ENCODE data around the gene ISY1.
"Not testable (repeated sequence)": the region's sequence is repeated elsewhere in the genome, so short reads cannot be mapped to it uniquely, and the experiment has no call there.

The ISY1 gene

DNA sequence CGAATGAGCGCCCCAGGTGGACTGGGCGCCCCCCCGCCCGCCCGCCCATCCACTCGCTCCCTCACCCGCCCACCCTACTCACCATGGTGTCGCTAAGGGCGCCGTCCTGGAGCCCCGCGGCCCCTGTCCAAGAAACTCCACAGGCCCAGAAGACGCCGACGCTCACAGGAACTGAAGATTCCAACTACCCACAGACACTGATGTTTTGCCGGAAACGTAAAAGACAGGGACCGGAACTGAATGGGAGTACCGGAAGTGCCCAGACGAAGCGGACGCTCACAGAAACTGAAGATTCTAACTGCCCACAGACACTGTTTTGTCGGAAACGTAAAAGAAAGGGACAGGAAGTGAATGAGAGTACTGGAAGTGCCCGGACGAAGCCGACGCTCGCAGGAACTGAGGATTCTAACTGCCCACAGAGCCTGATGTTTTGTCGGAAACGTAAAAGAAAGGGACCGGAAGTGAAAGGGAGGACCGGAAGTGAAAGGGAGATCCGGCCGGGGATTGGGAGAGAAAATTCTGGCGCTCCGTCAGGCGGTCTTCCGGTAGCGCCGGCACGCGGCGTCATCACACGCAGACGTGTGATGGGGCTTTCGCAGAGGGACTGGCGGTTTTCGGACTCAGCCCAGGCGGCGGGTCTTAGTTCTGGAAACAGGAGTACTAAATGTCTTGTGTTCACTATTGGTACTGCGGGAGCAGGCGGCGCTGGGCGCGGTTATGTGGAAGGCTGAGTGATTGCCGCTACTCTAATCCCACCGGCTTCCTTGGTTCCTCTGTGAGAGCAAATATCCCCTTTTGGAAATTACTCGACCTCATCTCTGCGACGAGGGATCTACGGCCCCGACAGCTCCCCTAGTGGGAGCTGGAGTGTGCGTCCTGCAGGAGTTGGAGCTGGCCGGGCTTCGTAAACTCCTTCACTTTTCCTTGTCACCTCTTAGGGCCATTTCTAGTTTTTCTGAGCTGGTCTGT is at the start of gene ISY1:
TSS of gene ISY1 (minus strand) at position 173 of the 969 bp plus-strand sequence. CDS start at position 85, 88 bp downstream.
- peak within 1 kb of the TSS; percentile 60 to 99 (median 95) for H3K27ac ChIP-seq
- H3K4me3 ChIP-seq = peak within 1 kb of the TSS; percentile 56 to 95 (median 82)

DNA sequence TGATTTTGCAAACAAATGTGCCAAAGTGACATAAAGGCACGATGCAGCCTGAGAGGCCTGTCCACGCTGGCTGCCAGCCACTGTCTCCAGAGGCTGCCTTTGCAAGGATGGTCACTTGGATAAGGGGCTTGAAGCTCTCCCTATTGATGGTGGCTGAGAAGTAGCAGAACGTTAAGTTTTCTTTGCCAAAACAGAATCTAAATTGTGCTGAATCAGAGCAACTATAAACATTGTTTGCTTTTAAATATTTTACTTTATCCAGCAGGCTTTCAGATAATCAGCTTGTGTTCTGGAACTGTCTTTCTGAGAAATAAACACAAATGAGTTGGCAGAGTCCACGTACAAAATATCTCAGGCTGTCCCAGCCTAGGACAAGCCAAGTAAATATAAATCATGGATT is 46.6 kb upstream of the ISY1 start:
- Histone ChIP-seq H3K27ac (no peak overlapping the region), H3K4me3 (no peak overlapping the region)

DNA sequence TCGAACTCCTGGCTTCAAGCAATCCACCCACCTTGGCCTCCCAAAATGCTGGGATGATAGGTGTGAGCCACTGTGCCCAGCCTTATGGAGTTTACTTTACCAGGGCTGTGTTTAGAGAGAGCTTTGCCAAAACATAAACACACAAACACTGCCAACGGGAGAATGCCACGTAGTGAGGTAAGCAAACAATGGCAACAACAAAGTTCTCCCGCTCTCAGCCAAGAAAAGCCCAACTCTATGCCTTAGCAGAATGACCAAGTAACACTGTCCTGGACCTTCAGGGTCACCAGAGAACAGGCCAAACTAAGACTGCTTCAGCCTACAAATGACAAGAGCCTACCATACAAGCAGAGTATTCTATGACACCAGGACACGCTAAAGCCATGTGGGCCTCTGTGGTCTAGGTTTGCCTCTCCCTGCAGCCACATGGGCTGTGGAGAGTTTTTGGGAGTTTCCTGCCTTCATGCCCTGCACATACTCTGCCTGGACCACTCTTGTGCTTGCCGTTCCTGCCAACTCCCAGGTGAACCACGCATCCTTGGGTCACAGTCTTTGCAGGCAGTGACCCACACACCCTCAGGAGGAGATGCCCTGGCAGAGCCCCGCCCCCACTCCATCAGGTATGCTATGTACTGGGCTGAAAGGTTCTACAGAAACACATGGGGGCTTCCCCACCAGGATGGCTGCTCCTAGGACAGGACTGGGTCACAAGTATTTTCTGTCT is 44.4 kb upstream of the ISY1 start:
- H3K27ac ChIP-seq = no peak overlapping the region
- H3K4me3 ChIP-seq = no peak overlapping the region

DNA sequence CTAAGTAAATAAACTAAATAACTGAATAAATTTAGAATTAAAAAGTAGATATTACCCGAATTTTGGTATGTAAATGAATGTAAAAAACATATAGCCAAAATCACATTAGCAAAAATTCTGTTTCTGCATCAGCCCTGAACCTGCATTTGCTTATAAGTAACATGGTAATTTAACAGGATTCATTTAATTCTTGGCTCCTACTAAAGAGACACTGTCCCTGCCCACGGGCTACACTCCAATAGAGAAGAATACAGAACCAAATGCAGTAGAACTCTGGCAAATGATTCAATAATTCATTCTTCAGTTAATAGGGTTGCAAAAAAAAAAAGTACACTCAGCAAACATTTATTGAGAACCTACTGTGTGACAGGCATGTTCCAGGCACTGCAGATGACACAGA is 43.6 kb upstream of the ISY1 start:
- Histone ChIP-seq H3K4me3 (no peak overlapping the region), H3K27ac (no peak overlapping the region)

DNA sequence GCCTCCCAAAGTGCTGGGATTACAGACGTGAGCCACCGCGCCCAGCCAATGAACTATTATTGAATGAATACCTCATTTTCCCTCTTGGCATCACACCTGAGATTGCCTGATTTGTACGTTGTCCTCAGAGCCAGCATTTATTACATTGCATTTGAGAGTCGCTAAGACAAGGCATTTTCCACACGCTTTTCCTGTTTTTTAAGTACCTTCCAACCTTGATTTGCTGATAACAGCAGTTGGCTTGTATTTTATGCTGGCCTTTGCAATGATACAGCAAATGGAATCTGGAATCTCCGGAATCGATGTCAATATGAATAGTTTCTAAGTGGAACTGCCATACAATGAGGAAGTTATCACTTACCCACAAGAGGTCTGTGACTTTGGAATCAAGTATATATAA is 38.5 kb upstream of the ISY1 start:
- H3K4me3 ChIP-seq = no peak overlapping the region
- peak overlapping the region in 2 of 21 experiments; percentile 11 to 70 for H3K27ac ChIP-seq

DNA sequence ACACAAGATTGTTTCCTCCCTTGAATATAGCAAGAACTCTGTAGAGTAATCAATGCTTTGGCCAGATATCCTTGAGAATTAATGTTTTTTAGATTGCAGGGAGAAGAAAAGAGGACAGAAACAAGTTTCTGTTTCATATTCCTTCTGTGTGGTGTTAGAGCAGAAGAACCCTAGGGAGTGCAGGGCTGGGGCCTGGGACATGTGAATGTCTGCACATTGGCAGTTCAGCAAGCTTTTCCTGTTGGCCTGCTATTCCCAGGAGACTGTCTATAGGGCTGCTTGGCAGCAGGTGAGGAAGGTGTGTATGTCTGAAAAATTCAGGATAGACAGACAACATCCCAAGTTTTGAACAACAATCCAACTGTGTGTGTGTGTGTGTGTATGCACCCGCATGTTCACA is 36.5 kb upstream of the ISY1 start:
- H3K27ac ChIP-seq = peak overlapping the region in 17 of 21 experiments; percentile 6 to 82 (median 68)

DNA sequence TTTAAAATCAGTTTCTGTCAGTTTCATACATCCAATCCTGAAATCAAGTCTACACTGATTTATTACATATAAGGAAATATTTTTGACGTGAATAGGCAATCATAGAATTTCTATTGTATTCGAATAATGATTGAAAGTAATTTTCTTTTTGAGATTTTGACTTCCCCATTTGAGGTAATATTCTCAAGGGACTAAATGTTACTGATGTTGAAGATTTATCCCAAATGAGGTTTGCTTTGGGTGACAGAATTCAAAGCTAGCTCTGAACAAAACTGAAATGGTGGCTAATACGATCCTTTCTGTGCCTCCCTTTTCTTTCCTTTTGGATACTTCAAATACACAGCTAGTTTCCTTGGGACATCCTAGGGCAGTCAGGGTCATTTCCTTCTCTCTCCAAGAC is 35.7 kb upstream of the ISY1 start:
- Histone ChIP-seq H3K27ac (peak overlapping the region in 17 of 21 experiments; percentile 6 to 82 (median 68)), H3K4me3 (no peak overlapping the region)

More for the DNA sequence above, 36.5 kb upstream of the ISY1 start:
- H3K4me3 ChIP-seq = no peak overlapping the region

DNA sequence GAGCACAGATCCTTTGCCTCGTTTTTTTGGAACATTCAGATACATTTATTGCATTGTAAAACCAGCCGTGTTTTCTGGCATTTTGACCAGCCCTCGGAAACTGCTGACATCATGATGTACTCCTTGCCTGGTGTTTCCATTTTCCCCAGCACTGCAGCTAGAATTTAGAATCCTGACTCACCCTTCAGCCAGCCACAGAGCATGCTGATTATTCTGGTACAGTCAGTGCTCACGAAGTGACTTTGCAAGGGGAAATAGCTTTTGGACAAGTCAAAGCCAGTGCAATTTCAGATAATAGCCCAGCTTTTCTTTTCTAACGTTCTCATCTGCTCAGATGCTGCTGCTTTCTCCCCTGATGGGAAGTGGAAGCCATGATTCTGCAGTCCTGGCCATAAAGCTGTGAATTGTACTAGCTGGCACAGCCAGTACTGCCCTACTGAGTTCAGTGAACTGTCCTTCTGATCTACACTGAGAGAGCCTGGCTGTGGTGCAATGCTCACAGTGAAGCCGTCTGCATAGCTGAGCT is 34.9 kb upstream of the ISY1 start:
- Histone ChIP-seq H3K27ac (peak overlapping the region in 18 of 21 experiments; percentile 6 to 82 (median 68)), H3K4me3 (no peak overlapping the region)

DNA sequence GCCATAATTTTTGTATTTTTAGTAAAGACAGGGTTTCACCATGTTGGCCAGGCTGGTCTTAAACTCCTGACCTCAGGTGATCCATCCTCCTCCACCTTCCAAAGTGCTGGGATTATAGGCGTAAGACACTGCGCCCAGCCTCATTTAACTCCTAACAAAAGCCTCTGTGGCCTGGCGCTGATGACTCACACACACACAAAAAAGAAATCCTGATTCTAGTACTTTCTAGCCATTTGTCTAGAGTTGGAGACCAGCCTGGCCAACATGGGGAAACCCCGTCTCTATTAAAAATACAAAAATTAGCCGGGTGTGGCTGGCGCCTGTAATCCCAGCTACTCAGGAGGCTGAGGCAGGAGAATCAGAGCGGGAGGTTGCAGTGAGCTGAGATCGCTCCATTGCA is 28.9 kb upstream of the ISY1 start:
- not testable (repeated sequence) for H3K4me3 ChIP-seq, H3K27ac ChIP-seq

DNA sequence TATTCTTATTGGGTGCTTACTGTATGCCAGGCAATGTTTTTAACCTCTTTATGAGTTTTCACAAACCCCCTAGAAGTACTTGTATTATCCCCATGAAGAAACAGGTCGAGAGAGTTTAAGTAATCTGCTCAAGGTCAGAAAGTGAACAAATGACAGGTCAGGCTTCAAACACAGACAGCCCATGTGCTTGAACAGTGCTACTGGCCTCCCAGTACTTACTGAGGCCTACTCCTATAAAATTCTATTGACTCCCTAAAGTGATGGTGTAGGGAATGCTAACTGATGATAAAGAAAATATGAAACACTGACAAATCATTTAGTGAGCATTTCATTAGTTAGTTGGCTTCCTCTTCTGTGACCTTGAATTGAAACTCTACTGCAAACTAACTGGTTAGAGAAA is 27.0 kb upstream of the ISY1 start:
- H3K27ac ChIP-seq = no peak overlapping the region

DNA sequence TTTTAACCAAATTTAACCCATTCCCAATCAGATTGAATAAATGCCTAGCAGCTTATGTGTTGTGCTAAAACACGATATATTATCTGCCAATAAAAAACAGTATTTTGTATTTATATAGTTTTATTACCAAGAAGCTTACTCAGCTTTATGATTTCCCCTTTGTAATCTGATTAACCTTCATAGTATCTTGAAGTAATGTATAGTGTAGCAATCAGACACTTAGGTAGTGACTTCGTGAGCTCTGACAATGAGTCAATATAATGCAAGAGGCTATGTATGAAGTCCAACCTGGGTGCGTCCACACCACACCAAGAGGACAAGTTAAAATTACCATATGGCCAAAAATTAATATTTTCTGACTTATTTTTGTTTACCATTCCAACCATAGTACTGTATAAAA is 24.9 kb upstream of the ISY1 start:
- H3K4me3 ChIP-seq = peak overlapping the region in 1 of 7 experiments; percentile 96
- H3K27ac ChIP-seq = peak overlapping the region in 4 of 21 experiments; percentile 2 to 99 (median 20)

More for the DNA sequence above, 27.0 kb upstream of the ISY1 start:
- no peak overlapping the region for H3K4me3 ChIP-seq

DNA sequence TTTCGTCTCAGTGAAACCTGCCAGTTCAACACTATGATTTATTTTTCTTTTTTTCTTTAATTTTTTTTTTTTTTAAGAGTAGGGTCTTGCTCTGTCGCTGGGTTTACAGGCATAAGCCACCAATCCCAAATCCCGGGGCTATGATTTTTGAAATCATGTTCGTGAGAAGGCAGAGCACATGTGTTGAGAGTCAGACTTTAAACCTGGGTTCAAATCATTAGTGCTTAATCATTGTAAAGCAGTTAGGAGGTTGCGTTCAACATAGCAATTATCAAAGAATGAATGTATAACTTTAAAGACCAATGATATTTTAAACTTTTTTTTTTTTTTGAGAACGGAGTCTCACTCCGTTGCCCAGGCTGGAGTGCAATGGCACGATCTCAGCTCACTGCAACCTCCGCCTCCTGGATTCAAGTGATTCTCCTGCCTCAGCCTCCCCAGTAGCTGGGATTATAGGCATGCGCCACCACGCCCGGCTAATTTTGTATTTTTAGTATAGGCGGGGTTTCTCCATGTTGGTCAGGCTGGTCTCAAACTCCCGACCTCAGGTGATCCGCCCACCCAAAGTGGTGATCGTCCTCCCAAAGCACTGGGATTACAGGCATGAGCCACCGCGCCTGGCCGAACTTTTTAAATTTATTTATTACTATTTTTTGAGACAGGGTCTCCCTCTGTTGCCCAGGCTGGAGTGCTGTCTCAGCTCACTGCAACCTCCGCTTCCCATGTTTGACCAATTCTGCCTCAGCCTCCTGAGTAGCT is 24.1 kb upstream of the ISY1 start:
- Histone ChIP-seq H3K27ac (peak overlapping the region in 20 of 21 experiments; percentile 82 to 100 (median 98)), H3K4me3 (peak overlapping the region; percentile 57 to 99 (median 78))

DNA sequence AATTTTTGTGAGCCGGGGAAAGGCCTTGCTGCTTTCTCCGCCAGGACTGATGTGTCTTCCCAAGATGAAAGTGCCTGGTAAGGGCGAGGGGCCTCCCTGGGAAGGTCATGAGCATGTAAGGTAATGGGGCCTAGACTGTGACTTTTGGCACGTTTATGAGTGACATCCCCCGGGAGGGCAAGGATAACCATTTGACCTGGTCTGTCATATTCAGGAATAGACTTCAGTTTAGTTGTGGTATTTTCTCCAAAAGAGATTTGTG is 23.5 kb upstream of the ISY1 start:
- Histone ChIP-seq H3K27ac (peak overlapping the region; percentile 81 to 100 (median 98)), H3K4me3 (peak overlapping the region; percentile 57 to 99 (median 78))

DNA sequence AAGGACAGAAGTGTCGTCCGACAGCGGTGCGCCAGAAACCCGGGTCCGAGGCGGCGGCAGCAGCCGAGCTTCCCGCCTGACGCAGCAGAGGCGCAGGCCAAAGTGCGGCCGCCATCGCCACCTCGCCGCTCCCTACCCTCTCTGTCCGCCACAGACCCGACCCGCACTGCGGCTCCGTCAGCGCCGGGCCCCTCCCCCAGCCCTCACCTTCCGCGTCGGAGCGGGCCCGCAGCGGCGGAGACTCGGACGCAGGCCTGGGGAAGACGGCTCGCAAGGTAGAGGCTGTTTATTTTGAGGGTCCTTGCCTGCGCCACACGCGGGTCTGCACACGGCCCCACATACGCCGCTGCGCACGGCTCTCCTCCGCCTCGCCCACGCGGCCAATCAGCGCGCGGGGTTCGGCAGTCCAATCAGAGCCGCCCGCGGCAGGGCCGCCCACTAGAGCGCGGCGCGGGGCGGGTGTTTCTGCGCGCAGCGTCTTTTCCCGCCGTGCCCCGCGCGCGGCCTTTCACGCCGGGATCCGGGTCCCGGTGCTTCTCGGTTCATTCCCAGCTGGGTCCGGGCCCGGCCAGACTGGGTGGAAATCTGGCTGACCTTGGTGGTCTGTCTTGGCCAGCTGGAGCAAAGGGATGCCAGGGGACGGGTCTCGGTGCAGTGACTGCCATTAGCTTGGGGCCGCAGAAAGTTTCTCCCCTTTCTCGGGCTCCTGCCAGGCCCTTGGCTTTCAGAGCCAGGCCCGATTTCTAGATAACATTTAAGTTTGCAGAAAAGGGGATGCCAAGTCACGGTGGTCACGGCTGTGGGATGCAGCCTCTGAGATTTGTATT is 22.9 kb upstream of the ISY1 start, which contains the start of gene CNBP:
TSS of gene CNBP (minus strand) at position 328 of the 827 bp plus-strand sequence. CDS start 12,139 bp downstream, outside the sequence.
- peak within 1 kb of the TSS; percentile 82 to 100 (median 98) for H3K27ac ChIP-seq
- peak within 1 kb of the TSS; percentile 57 to 99 (median 78) for H3K4me3 ChIP-seq

DNA sequence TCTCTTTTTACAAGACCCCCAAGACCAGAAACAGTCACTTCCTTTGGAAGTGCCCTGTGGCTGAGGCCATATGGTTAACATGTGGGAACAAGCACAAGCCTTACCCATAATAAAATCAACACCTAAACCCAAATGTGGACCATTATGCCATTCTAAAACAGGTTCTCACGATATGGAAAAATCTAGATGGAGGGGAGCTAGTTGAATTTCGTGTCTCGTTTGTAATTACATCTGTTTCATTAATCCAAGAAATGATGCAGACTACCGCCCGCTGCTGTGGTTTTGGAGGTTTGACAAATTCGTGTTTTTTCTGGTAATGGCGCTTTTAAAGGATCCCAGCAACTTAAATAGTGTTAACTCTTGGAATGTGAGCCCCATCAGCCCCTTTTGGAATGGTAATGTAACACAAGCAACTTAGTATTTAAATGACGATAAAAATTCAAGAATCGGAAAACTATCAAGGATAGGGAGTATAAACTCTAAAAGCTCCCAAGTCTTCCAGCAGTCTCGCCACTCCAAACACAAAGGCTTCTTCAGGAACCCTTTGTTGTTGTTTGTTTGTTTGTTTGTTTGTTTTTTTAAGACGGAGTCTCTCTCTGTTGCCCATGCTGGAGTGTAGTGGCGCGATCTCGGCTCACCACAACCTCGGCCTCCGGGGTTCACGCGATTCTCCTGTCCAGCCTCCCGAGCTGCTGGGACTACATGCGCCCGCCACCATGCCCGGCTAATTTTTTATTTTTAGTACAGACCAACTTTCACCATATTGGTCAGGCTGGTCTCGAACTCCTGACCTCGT is 21.7 kb upstream of the ISY1 start:
- peak overlapping the region; percentile 57 to 99 (median 78) for H3K4me3 ChIP-seq
- H3K27ac ChIP-seq = peak overlapping the region; percentile 82 to 100 (median 98)

DNA sequence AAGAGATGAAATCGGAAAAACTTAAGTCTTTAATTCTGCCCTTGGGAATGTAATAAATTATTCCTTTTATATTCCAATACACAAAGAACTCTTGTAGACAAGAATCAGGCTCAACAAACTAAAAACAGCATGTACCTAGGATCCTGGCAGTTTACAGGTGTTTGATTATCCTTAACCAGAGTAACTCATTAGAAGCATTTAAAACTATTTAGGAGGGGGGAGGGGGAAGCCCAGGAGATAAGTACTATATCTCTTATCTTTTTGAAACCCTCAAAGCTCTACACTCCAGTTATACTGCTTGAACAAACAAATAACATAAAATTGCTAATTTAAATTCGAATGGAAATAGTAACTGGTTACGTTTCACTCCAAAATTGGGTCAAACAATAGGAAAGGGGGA is 21.0 kb upstream of the ISY1 start:
- peak overlapping the region; percentile 57 to 99 (median 78) for H3K4me3 ChIP-seq

DNA sequence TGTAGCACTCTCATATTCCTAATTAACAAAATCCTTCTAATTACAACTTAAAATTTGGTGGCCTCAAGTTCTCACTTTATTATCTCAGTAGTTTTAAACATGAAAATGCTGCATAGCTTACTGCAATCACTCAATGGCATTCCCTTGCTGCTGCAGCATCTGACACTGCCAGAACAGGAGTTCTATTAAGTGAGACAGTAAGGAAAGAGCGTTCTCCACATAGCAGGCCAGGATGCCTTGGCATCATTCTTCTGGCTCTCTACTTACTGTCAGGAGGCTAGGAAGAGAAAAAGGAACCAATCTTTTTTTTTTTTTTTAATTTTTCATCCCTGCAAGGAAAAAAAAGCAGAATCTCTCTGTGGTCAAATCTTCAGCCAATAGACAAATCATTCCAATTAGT is 19.6 kb upstream of the ISY1 start:
- H3K27ac ChIP-seq = peak overlapping the region in 9 of 21 experiments; percentile 1 to 100 (median 96)
- peak overlapping the region in 3 of 7 experiments; percentile 20 to 96 (median 63) for H3K4me3 ChIP-seq

More for the DNA sequence above, 21.0 kb upstream of the ISY1 start:
- peak overlapping the region in 18 of 21 experiments; percentile 62 to 100 (median 98) for H3K27ac ChIP-seq

DNA sequence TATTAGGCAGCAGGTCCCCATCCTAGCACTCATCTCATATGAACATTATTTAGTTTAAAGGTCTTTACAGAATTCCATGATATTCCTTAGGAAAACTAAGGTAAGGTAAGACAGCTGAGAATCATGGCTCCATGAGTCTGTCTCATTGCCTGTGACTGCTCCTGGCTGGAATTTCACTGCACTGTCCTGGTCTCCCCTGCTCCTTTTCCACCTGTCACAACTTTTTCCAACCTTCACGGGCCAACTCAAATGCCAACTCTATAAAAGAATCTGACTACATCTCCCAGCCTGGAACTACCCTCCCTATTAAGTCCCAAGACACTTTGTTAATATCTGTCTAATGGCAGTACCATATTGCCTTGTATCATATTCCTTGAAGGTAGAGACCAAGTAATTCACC is 15.2 kb upstream of the ISY1 start:
- Histone ChIP-seq H3K4me3 (no peak overlapping the region), H3K27ac (peak overlapping the region in 2 of 21 experiments; percentile 10 to 54)

Measured in skin epidermis (tissue), 12 donors.